GM12892 (cell line): ENCODE measurements around the gene TMEM39B.

Source experiments
- POLR2A ChIP-seq: IDR thresholded peaks from 2 replicates; pipeline ENCODE4 v1.6.1; 2011; ENCODE audit warnings: low read depth, low read length, control low read depth
- POLR2AphosphoS5 ChIP-seq: IDR thresholded peaks from 2 replicates; pipeline ENCODE4 v1.6.1; 2011; ENCODE audit warnings: low read depth, low read length, control low read depth
- TAF1 ChIP-seq: IDR thresholded peaks from 2 replicates; pipeline ENCODE4 v1.6.1; 2011; ENCODE audit warnings: low read depth, mild to moderate bottlenecking, control low read depth, low read length, borderline replicate concordance

DNA sequence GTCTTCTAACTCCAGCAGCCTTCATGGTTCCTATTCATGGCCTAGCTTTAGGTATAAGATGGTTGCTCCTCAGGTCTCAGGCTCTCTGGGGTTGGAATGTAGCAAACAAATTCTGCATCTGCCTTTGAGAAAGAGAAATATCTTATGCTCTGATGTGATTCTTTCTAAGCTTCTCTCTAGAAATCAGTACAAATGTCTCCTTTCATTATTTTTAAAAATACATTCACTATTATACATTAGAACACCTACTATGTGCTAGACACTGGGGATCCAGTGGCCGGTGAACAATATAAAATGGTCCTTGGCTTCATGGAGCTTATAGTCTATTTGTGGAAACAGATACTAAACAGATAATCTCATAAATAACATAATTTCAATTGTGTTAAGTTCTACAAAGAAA lies 16.1 kb upstream of the TMEM39B start:
- TF ChIP-seq POLR2A (no peak), POLR2AphosphoS5 (no peak), TAF1 (no peak)
